NCI-H226 (cell line): ENCODE results near the gene MMADHC.

Source experiments
- DNase-seq: peaks from one replicate; pipeline ENCODE4 v3.0.0-alpha.2; 2015

Gene MMADHC

GRCh38 chr2:149587220-149587949 is at the start of gene MMADHC:
TSS of gene MMADHC (minus strand) at chr2:149587775. CDS start at chr2:149587097, 678 bp downstream.
- peak; percentile 95 for DNase-seq

DNA sequence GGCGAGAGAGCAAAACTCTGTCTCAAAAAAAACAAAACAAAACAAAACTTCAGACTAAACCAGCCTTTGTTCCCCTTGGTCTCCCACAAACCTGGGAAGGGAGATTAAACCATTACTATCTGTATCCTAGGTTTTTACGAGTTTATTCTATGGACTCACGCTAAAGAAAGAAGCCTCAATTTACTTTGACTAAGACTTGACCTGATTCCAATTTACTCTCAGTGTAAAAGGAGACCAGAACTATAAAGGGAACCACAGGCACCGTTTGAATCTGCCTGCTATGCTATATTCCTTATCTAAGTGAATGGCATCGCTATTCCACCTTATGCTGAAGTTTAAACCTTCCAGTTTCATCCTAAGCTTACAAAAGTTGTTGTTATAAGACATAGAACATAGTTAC is 46.5 kb upstream of the MMADHC start:
- DNase-seq, result no peak

- DNase-seq, result no peak
Observed at GRCh38 chr2:149630445-149630844, 42.9 kb upstream of the MMADHC start.

GRCh38 chr2:149629026-149629425 is 41.5 kb upstream of the MMADHC start:
- DNase-seq, result no peak

DNA sequence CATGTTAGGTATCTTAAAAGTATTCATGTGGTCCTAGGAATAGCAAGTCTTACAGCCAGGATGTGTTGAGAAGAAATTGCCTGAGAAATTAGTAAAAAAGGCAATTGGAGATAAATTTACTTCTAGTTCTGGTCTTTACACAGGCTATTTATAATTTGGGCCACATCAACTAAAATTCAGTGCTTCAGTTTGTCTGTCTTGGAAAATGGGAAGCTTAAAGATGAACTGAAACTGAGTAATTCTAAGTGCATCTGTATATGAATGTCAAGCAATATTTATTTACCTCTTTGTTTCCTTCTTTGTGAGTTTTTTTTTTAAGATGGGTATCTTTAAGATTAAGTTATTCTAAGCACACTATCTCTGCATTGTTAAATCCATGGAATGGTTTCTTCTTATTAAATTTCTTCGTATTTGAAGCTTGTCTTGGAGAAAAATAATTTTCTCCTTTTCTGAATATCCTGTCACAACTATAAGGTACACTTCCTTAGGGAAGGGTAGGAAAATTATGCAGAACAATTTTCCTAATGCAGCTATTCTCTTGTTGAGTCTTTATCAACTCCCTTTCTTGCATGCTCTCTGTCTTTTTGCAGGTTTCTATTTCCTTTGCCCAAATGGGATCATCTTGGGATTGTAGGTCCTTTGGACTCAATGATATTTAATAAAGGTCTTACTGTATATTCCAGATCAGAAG is 39.7 kb upstream of the MMADHC start:
- no peak for DNase-seq

DNA sequence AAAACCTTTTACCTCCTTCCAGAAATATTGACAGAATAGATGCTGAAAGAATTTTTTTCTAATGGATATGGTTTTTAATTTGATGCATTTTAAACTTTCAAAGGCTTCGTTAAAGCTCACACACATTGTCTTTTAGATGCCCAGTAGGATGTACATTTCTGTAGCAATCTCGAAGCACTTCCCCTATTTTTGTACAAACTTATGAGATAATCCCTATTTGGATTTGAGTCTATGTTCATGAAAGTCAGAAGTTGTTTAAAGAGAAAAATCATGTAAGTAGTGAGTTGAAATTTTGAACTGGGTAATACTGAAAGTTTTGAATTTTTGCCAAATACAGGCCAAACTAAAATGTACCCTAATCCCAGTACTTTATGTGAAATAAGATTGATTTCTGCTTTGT is 38.1 kb upstream of the MMADHC start:
- no peak for DNase-seq

- no peak for DNase-seq
Observed at GRCh38 chr2:149625271-149625670, 37.7 kb upstream of the MMADHC start.

GRCh38 chr2:149622343-149622742 is 34.8 kb upstream of the MMADHC start:
- no peak for DNase-seq

- DNase-seq, result peak; percentile 57
Observed at GRCh38 chr2:149617476-149617875, 29.9 kb upstream of the MMADHC start.

DNA sequence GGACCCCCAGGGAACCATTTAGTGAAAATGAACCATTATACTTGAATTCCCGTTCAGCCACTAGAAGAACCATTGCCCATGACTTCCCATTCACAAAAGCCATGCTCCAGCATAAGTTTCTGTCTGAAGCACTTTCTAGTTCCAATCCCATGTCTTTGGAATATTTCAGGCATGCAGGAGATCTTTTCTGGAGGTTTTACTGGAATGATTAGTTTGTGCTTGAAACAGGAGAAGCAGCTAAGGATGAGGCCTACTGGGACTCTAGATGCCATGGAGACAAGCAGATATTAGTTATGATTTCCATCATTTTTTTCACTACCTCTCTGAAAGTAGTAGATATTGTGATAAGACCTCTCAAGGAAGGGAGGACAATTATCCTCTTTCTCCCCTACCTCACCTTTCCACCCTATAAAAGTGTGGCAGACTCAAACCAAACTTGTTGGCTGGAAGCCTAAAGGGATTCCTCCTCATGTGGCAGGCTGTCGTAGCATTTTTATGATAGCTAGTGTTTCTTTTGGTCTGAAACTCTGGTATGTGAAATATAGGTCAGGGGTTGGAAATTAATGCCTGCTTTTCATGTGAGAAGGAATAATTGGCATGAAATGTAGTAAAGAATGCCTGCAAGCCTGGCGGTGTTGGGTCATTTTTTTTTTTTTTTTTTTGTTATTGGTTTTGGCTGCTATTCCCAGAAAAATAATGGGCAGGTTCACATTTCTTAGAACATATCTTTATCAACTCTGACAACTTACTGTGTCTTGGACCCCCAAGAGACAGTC is 29.3 kb upstream of the MMADHC start:
- DNase-seq, result peak; percentile 39

DNA sequence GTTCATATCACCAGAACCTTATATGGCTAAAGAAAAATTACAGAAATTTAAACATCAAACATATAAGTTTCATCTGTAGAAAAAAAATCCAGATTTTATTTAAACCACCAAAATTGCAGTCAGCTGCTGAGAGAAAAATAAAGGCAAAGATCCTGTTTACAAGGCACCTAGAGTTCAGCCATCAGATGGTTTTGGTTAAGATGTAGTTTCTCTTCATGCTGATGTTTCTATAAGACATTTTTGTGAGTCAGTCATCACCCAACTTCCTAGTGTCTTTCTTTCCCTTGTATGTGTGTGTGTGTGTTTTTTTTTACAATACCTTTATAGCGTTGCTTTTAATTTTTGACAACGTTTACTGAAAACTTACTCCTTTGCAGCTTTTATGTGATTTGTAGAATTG is 26.1 kb upstream of the MMADHC start:
- no peak for DNase-seq

DNA sequence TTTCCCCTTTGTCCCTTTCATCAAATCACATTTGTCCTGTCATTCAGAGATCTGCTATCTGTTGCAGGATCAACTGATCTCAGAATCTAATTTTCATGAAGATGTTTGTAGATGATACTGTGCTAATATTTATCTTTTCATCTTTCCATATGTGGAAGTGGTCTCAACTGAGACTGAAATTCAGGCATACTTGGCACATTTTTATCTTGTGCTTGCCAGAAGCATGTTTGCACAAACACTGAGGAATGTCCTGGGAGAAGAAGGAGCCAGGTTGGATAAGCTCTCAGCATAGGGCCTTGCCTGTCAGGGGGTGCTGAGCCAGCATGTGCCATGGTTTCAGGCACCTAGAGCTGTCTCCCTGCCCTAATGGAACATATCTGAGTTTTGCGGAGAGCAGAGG is 24.5 kb upstream of the MMADHC start:
- DNase-seq, result peak; percentile 70

- DNase-seq, result peak; percentile 33
Observed at GRCh38 chr2:149611100-149611820, 23.7 kb upstream of the MMADHC start.

- DNase-seq, result peak; percentile 87
Observed at GRCh38 chr2:149606251-149606811, 18.8 kb upstream of the MMADHC start.

DNA sequence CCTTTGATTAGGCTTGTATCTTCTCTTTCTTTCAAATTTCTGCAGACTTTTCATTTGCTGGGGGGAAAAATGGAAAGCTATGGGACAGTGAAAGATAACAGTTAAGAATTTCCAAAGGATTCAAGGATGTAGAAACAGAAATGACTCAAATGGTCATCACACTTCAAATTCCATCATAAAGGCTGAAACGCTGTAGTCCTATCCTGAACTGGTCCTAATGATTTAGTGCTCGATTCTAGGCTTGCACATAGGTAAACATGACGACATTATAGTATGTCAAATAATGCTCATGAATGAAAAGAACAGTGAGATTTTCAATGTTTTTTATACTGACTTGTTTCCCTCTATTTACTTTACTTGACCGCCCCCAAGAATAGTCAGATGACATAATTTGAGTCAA is 15.7 kb upstream of the MMADHC start:
- DNase-seq, result no peak

- peak; percentile 75 for DNase-seq
Observed at GRCh38 chr2:149601141-149601796, 13.7 kb upstream of the MMADHC start.

GRCh38 chr2:149597668-149598326 is 10.2 kb upstream of the MMADHC start:
- DNase-seq, result peak; percentile 69

DNA sequence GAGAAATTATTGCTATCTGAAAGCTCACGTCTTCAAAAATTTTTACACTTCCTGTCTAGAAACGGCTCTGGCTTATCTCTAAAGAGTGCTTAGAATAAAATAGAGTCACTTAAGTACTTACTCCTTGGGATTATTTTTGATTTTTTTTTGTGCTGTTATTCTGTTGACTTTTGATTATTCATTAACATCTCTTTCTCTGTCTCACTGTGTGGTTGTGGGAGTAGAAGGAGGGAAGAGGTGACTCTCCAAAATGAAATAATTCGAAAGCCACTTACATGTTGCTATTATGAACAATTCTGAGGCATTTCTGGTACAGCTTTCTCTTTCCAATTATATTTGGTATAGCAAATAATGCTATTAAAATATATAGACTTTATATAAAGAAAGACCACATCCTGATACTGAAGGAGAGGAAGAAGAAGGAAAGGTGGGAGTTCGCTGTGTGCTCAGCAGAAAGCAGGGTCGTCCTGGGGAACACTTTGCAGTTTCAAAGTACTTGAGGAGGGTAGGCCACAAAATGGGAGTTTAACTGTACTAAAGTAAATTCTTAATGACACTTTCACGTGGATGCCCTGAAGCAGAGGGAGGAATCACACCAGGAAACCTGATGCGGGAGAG is 9.6 kb upstream of the MMADHC start:
- DNase-seq, result no peak

GRCh38 chr2:149596471-149596870 is 8.9 kb upstream of the MMADHC start:
- DNase-seq, result no peak

DNA sequence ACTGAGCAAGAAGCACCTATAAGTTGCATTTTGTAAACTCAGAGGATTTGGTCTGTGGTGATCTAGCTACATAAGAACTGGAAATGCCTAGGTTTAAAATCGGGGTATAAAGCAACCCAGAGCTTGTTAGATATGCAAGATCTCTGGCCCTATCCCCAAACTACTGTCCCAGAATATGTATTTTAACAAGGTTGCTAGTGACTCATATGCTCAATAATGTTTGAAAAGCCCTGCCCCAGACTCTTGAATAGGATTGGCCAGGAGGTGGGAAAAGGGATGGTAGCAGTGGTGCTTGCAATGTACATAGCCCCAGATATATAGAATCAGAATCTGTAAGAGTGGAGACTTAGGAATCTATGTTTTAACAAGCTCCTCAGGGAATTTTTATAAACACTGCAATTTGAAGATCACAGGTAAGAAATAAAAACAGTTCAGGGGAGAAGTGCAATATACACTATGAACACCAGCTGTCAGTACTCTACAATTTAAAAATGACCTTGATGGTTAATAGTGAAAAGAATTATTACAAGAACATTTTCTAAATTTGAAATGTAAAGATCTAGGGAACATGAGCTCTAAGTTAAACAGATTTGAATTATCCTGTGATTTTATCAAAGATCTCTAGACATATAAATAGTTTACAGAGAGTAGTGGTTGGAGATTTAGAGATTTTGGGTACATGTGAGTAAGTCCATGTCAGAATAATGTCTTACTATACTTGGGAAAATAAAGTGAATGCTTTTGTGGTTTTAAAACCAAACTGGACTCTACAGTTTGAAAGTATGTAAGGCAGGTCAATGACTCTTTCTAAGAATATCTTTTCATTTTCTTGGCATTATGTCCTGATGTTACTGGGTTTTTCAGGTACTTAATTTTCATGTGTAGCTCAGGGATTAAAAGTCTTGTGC is 7.7 kb upstream of the MMADHC start:
- DNase-seq, result peak; percentile 51
